NCI-H526 (cell line): ENCODE measurements around the gene YY1.
"Not testable (repeated sequence)": the region's sequence is repeated elsewhere in the genome, so short reads cannot be mapped to it uniquely, and the experiment has no call there.

ENCODE experiments used
- DNase-seq, 2 experiments: peaks; one replicate each; lab custom pipeline; 2025; lab: John Stamatoyannopoulos, UW

YY1 gene

DNA sequence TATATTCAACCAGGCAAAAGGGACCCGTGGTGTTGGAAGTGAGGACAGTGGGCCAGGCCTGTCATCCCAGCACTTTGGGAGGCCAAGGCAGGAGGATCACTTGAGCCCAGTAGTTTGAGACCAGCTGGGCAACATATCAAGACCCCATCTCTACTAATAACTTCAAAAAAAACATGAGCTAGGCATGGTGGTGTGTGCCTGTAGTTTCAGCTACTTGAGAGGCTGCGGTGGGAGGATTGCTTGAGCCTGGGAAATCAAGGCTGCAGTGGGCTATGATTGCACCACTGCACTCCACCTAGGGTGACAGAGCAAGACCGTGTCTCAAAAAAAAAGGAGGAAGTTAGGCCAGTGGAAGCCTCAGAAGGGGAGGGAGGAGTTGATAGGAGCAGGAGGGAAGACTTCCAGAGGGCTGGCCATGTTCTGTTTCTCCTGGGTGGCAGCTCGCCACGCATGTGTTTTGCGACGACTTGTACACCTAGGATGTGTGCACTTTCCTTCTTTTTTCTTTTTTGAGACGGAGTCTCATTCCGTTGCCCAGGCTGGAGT is 57.2 kb downstream of the YY1 start:
- DNase-seq: no peak

DNA sequence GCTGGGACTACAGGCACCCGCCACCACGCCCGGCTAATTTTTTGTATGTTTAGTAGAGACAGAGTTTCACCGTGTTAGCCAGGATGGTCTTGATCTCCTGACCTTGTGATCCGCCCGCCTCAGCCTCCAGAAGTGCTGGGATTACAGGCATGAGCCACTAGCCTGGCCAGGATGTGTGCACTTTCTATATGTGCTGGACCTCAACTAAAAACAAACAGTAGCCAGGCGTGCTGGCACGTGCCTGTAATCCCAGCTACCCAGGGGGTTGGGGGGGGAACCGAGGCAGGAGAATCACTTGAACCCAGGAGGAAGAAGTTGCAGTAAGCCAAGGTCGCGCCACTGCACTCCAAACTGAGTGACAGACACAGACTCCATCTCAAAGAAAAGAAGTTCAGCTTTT is 57.8 kb downstream of the YY1 start:
- DNase-seq: not testable (repeated sequence)

DNA sequence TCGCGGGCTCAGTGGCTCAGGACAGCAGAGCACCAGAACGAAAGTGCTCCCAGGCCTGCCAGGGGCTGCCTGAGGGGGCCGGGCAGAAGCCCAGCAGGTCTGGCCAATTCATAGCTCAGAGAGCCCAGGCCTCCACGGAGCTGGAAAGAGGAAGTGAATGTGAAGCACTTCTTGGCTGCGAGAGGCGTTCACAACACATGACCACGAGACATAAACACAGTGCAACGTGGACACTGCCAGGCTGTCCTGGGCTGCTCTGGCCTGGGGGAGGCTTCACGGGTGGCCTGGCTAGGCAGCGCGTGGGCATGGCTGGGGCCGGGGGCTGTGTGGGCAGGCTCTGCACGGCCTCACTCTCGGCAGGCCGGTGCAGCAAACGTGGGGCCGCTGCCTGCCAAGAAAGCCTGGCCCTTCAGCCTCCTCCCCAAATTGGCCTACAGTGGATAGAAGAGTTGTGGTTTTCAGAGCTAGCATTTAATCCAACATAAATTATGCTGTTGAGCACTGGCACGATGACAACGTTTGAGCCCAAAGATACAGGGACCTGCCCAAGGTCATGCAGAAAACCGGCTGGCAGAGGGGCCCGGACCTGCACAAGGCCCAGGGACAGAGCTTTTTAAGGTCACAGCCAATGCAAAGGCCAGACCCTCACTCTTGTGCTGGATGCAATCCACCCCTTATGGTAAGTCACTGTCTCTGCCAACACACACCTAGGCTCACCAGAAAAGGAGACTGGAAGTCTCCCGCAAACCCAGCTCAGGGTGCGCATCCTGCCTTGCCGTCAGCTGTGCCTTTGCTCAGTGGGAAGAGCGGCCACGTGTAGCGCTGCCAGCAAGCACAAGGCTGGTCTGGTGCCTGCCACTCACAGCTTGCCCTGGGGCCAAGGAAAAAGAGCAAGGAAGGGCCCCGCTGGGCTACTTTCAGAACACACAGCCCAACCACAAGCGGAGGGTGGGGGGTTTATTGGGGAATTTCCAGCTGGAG is 58.7 kb downstream of the YY1 start:
- no peak for DNase-seq

- DNase-seq: no peak
These were observed 59.8 kb downstream of the YY1 start for GRCh38 chr14:100298551-100299237.

GRCh38 chr14:100299238-100299560 is 60.3 kb downstream of the YY1 start:
- no peak for DNase-seq

GRCh38 chr14:100302616-100303015 is 63.7 kb downstream of the YY1 start:
- no peak for DNase-seq

GRCh38 chr14:100303179-100303578 is 64.2 kb downstream of the YY1 start:
- peak in 1 of 2 experiments; percentile 36 for DNase-seq

- DNase-seq: no peak
These were observed 65.0 kb downstream of the YY1 start for GRCh38 chr14:100303925-100304324.

- DNase-seq: peak; percentile 26 to 61
These were observed 65.9 kb downstream of the YY1 start for GRCh38 chr14:100304825-100305323.

DNA sequence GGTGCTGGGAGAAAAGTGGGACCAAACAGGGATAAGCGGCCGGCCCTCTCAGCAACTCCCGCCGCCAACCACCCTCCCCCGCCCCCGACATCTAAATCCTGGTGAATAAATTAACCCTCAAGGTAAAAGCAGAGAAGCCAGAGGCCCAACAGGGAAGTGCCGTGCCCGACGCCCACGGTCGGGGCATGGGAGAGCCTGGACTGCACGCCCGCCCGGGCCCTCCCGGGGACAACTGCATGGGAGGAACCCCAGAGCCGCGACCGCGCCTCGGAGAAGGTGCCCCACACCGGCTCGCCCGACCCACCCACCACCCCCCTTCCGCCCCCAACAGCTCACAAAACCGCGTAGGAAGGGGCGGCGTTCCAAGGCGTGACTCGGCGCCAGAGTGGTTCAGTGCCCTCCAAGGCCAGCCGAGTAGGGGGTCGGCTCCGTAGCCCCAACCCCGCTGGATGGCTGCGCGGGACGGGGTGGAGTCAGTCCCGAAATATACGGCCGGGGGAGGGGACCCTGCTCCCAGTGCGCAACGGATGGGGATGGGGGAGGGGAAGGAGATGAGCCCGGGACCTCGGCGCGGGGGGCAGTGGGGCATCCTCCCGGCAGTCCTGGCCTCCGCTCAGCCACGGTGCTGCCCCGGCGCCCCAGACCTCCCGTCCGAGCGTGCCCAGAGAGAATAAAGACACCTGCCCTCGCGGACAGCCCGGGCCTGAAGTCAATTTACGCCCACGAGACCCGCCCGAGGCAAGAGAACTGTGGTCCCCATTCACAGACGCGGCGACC is 66.6 kb downstream of the YY1 start:
- peak in 1 of 2 experiments; percentile 64 for DNase-seq

- DNase-seq: peak; percentile 52 to 96
These were observed 67.4 kb downstream of the YY1 start, which contains the start of gene SLC25A29 for GRCh38 chr14:100306101-100306997. SLC25A29 (minus strand) TSS chr14:100306444; CDS start chr14:100306232, 212 bp downstream.

DNA sequence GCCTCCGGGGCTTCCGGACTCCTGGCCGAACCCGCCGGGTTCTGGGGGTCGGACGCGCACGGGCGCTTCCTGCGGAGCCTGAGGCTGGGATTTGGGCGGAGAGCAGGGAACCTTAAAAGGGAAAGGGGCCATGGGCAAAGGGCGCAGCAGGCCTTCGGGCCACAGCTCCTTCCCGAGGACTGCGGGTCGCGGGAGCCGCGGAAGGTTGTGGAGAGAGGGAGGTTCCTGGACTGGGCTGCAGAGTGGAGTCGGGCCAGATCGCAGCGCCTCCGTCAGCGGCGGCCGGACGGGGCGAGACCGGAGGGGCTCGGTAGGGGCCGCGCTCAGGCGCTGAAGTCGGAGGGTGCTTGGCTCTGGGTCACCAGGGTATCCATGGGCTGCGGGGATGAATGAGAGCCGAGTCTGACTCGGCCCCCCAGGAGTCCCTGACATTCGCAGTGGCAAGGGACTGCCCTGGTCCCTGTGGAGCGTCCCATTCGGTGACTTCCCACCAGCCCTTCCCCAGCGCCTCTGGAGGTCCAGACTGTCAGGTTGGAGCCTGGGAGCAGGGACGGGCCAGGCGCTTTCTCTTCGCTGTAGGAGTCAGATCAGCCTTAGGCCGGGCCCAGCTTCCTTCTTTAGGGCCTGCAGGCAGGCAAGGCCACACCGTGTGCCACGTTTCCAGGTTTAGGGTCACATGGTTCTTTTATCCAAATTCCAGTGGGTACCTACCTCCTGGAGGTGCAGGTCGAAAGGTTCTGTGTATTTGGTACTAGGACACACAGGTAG is 68.2 kb downstream of the YY1 start:
- peak in 1 of 2 experiments; percentile 60 for DNase-seq

- DNase-seq: no peak
These were observed 69.0 kb downstream of the YY1 start for GRCh38 chr14:100307766-100308426.

DNA sequence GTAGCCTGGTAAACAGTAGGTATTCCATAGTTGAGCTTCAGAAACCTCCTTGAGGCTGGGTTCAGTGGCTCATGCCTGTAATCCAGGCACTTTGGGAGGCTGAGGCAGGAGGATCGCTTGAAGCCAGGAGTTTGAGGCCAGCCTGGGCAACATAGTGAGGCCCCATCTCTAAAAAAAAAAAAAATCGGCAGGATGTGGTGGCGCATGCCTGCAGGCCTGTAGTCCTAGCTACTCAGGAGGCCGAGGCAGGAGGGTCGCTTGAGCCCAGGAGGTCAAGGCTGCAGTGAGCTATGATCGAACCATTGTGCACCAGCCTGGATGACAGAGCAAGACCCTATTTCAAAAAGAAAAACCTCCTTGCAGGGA is 69.5 kb downstream of the YY1 start:
- DNase-seq: not testable (repeated sequence)

DNA sequence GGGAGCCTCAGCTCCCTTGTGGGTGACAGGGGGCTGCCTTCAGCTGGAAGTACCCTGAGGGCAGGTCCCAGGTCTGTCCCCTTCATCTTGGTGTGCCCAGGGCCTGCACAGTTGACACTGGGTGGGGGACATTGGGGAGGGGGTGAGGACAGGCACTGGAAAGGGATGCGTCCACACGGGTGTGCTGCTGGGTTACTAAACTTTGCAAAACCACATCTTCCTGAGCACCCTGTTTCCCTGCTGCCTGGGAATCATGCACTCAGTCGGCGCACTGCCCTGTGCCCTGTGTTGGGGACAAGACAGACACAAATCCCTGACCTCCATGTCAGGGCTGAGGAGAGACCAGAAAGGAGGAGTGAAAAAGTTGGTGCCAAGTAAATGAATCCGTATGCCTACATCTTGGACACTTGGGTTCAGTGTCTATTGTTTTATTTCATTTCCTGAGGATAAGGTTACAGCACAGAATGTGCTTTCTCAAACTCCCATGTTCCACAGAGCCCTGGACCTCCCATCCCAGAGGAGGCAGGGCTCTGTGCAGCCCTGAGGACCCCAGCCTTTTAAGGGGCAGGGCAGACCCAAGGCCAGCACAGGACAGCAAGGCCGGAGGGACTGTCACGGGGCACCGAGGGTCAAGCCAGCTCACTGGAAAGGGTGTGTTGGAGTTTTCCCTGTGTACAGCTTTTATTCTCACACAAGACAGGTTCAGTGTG is 70.2 kb downstream of the YY1 start:
- DNase-seq: no peak

- DNase-seq: not testable (repeated sequence)
These were observed 73.3 kb downstream of the YY1 start for GRCh38 chr14:100312110-100312876.

- no peak for DNase-seq
These were observed 74.0 kb downstream of the YY1 start for GRCh38 chr14:100312877-100313400.
